ENCODE data around the gene SUGCT.

GRCh38 chr7:40733114-40733513 lies 598.3 kb downstream of the SUGCT start:
- TF ChIP-seq POLR2AphosphoS5 (IDR thresholded peaks at IDR 0.05) (no peak), CTCF (IDR thresholded peaks at IDR 0.05) (no peak), EP300 (IDR thresholded peaks at IDR 0.05) (no peak)

All from esophagus muscularis mucosa (tissue), 4 donors.